ENCODE measurements around the gene EXOC5. TPM values are rescaled to one million over a fixed set of nuclear protein-coding genes. Genes with fewer than 3 reads are reported as not detected.
"Not testable (repeated sequence)": the region's sequence is repeated elsewhere in the genome, so short reads cannot be mapped to it uniquely, and the experiment has no call there.

Gene EXOC5
- total RNA-seq, 2 experiments from 2014 or later, result 78.0 to 81.8 TPM

- H3K4me1 Mint-ChIP-seq, result peaks cover 43% of the 10 kb centered on the region
- H3K9me3 Mint-ChIP-seq, result no peaks in the 10 kb centered on the region
- H3K27me3 Mint-ChIP-seq, result no peaks in the 10 kb centered on the region
- H3K4me3 Mint-ChIP-seq, result no peak overlapping the region
- peaks cover 31% of the 10 kb centered on the region for H3K36me3 Mint-ChIP-seq
- DNase-seq, result no peak
- H3K27ac Mint-ChIP-seq, result no peak overlapping the region
These were observed 6.4 kb upstream of the EXOC5 start for GRCh38 chr14:57275023-57275664.

GRCh38 chr14:57274551-57274950 lies 5.8 kb upstream of the EXOC5 start:
- Mint-ChIP-seq H3K4me3 (no peak overlapping the region), H3K9me3 (no peaks in the 10 kb centered on the region), H3K27me3 (no peaks in the 10 kb centered on the region), H3K27ac (no peak overlapping the region), H3K36me3 (peaks cover 30% of the 10 kb centered on the region), H3K4me1 (peaks cover 45% of the 10 kb centered on the region)
- no peak for DNase-seq

- Mint-ChIP-seq H3K27me3 (no peaks in the 10 kb centered on the region), H3K36me3 (peaks cover 32% of the 10 kb centered on the region)
- DNase-seq, result no peak
These were observed 4.5 kb upstream of the EXOC5 start for GRCh38 chr14:57273236-57273635.

GRCh38 chr14:57266065-57266464 lies 2.6 kb downstream of the EXOC5 start:
- H3K4me3 Mint-ChIP-seq, result no peak overlapping the region
- H3K27me3 Mint-ChIP-seq, result no peaks in the 10 kb centered on the region
- no peaks in the 10 kb centered on the region for H3K9me3 Mint-ChIP-seq
- peaks cover 47% of the 10 kb centered on the region for H3K4me1 Mint-ChIP-seq
- peaks cover 15% of the 10 kb centered on the region for H3K36me3 Mint-ChIP-seq
- DNase-seq, result no peak
- H3K27ac Mint-ChIP-seq, result no peak overlapping the region

More at GRCh38 chr14:57273236-57273635, 4.5 kb upstream of the EXOC5 start:
- Mint-ChIP-seq H3K27ac (no peak overlapping the region), H3K9me3 (no peaks in the 10 kb centered on the region), H3K4me1 (peaks cover 45% of the 10 kb centered on the region), H3K4me3 (no peak overlapping the region)

- H3K9me3 Mint-ChIP-seq, result peaks cover 1% of the 10 kb centered on the region
- H3K4me3 Mint-ChIP-seq, result no peak overlapping the region
- H3K27me3 Mint-ChIP-seq, result no peaks in the 10 kb centered on the region
- H3K36me3 Mint-ChIP-seq, result peaks cover 29% of the 10 kb centered on the region
- no peak for DNase-seq
- H3K4me1 Mint-ChIP-seq, result peaks cover 40% of the 10 kb centered on the region
- H3K27ac Mint-ChIP-seq, result no peak overlapping the region
These were observed 6.6 kb downstream of the EXOC5 start for GRCh38 chr14:57262117-57262516.

- H3K4me3 Mint-ChIP-seq, result no peak overlapping the region
- peaks cover 1% of the 10 kb centered on the region for H3K9me3 Mint-ChIP-seq
- no peak overlapping the region for H3K27ac Mint-ChIP-seq
- no peak for DNase-seq
- H3K36me3 Mint-ChIP-seq, result peaks cover 34% of the 10 kb centered on the region
- H3K4me1 Mint-ChIP-seq, result peaks cover 37% of the 10 kb centered on the region
- H3K27me3 Mint-ChIP-seq, result no peaks in the 10 kb centered on the region
These were observed 7.1 kb downstream of the EXOC5 start for GRCh38 chr14:57261604-57262003.

- DNase-seq, result no peak
- Mint-ChIP-seq H3K9me3 (peaks cover 1% of the 10 kb centered on the region), H3K4me1 (peaks cover 28% of the 10 kb centered on the region), H3K27me3 (no peaks in the 10 kb centered on the region), H3K27ac (no peak overlapping the region), H3K4me3 (no peak overlapping the region), H3K36me3 (peaks cover 46% of the 10 kb centered on the region)
These were observed 9.0 kb downstream of the EXOC5 start for GRCh38 chr14:57259672-57260071.

GRCh38 chr14:57258221-57258620 lies 10.5 kb downstream of the EXOC5 start:
- DNase-seq, H3K9me3 Mint-ChIP-seq, H3K27me3 Mint-ChIP-seq, H3K4me3 Mint-ChIP-seq, H3K27ac Mint-ChIP-seq: not testable (repeated sequence)
- Mint-ChIP-seq H3K4me1 (peaks cover 29% of the 10 kb centered on the region), H3K36me3 (peaks cover 51% of the 10 kb centered on the region)

GRCh38 chr14:57254884-57255283 lies 13.8 kb downstream of the EXOC5 start:
- peaks cover 37% of the 10 kb centered on the region for H3K4me1 Mint-ChIP-seq
- DNase-seq, result no peak
- H3K9me3 Mint-ChIP-seq, result peaks cover 3% of the 10 kb centered on the region
- no peak overlapping the region for H3K27ac Mint-ChIP-seq
- no peaks in the 10 kb centered on the region for H3K27me3 Mint-ChIP-seq
- peaks cover 53% of the 10 kb centered on the region for H3K36me3 Mint-ChIP-seq
- H3K4me3 Mint-ChIP-seq, result no peak overlapping the region

- peaks cover 8% of the 10 kb centered on the region for H3K36me3 Mint-ChIP-seq
- H3K9me3 Mint-ChIP-seq, result no peaks in the 10 kb centered on the region
- DNase-seq, result no peak
- H3K4me1 Mint-ChIP-seq, result peaks cover 12% of the 10 kb centered on the region
- H3K27ac Mint-ChIP-seq, result no peak overlapping the region
- H3K27me3 Mint-ChIP-seq, result no peaks in the 10 kb centered on the region
- no peak overlapping the region for H3K4me3 Mint-ChIP-seq
These were observed 21.6 kb downstream of the EXOC5 start for GRCh38 chr14:57246933-57247657.

- H3K27ac Mint-ChIP-seq, result no peak overlapping the region
- H3K4me1 Mint-ChIP-seq, result peaks cover 6% of the 10 kb centered on the region
- no peak overlapping the region for H3K4me3 Mint-ChIP-seq
- peaks cover 9% of the 10 kb centered on the region for H3K36me3 Mint-ChIP-seq
- H3K9me3 Mint-ChIP-seq, result no peaks in the 10 kb centered on the region
- H3K27me3 Mint-ChIP-seq, result no peaks in the 10 kb centered on the region
- no peak for DNase-seq
These were observed 22.8 kb downstream of the EXOC5 start for GRCh38 chr14:57245941-57246340.

GRCh38 chr14:57244106-57244505 lies 24.6 kb downstream of the EXOC5 start:
- H3K36me3 Mint-ChIP-seq, result peaks cover 9% of the 10 kb centered on the region
- no peak for DNase-seq
- no peaks in the 10 kb centered on the region for H3K27me3 Mint-ChIP-seq
- no peaks in the 10 kb centered on the region for H3K9me3 Mint-ChIP-seq
- H3K4me3 Mint-ChIP-seq, result no peak overlapping the region
- no peak overlapping the region for H3K27ac Mint-ChIP-seq
- no peaks in the 10 kb centered on the region for H3K4me1 Mint-ChIP-seq

GRCh38 chr14:57243320-57243719 lies 25.4 kb downstream of the EXOC5 start:
- Mint-ChIP-seq H3K36me3 (peaks cover 9% of the 10 kb centered on the region), H3K27me3 (no peaks in the 10 kb centered on the region), H3K9me3 (no peaks in the 10 kb centered on the region), H3K4me3 (no peak overlapping the region), H3K27ac (no peak overlapping the region), H3K4me1 (no peaks in the 10 kb centered on the region)
- DNase-seq, result no peak

GRCh38 chr14:57240115-57240514 lies 28.6 kb downstream of the EXOC5 start:
- H3K36me3 Mint-ChIP-seq, DNase-seq, H3K27ac Mint-ChIP-seq, H3K9me3 Mint-ChIP-seq, H3K4me1 Mint-ChIP-seq, H3K27me3 Mint-ChIP-seq, H3K4me3 Mint-ChIP-seq: not testable (repeated sequence)

- peaks cover under 1% of the 10 kb centered on the region for H3K4me1 Mint-ChIP-seq
- no peak overlapping the region for H3K27ac Mint-ChIP-seq
- peaks cover 4% of the 10 kb centered on the region for H3K9me3 Mint-ChIP-seq
- H3K4me3 Mint-ChIP-seq, result no peak overlapping the region
- H3K36me3 Mint-ChIP-seq, result peaks cover 26% of the 10 kb centered on the region
- DNase-seq, result no peak
- H3K27me3 Mint-ChIP-seq, result no peaks in the 10 kb centered on the region
These were observed 36.7 kb downstream of the EXOC5 start for GRCh38 chr14:57232006-57232405.

- H3K36me3 Mint-ChIP-seq, result peaks cover 32% of the 10 kb centered on the region
- H3K27me3 Mint-ChIP-seq, DNase-seq, H3K4me3 Mint-ChIP-seq, H3K4me1 Mint-ChIP-seq, H3K27ac Mint-ChIP-seq, H3K9me3 Mint-ChIP-seq: not testable (repeated sequence)
These were observed 40.4 kb downstream of the EXOC5 start for GRCh38 chr14:57228320-57228719.

Measured in activated naive CD8-positive, alpha-beta T cell treated with anti-CD3 and anti-CD28 coated beads for 36 hours (primary cell).